G401.6 (cell line): ENCODE results near the gene GPALPP1.
"Not testable (repeated sequence)": the region's sequence is repeated elsewhere in the genome, so short reads cannot be mapped to it uniquely, and the experiment has no call there.

Experiments
- FAIRE-seq: peaks from 2 replicates; lab custom pipeline; 2012; peaks lifted over from hg19 to GRCh38; lab: Jason Lieb, UNC

GPALPP1 gene

GRCh38 chr13:44989071-44989889 is at the start of gene GPALPP1, which contains the start of gene NUFIP1:
TSS of gene GPALPP1 (plus strand) at chr13:44989538. CDS start at chr13:44989655, 117 bp downstream.
TSS of gene NUFIP1 (minus strand) at chr13:44989471. CDS start at chr13:44989436, 35 bp downstream.
- peak; percentile 89 for FAIRE-seq

GRCh38 chr13:44943411-44943810 is 45.9 kb upstream of the GPALPP1 start:
- not testable (repeated sequence) for FAIRE-seq

- FAIRE-seq: peak; percentile 3
Measured at GRCh38 chr13:44951184-44951583, 38.2 kb upstream of the GPALPP1 start.

GRCh38 chr13:44952671-44953070 is 36.7 kb upstream of the GPALPP1 start:
- no peak for FAIRE-seq

GRCh38 chr13:44954224-44954623 is 35.1 kb upstream of the GPALPP1 start:
- no peak for FAIRE-seq

- FAIRE-seq: no peak
Measured at GRCh38 chr13:44955406-44955805, 33.9 kb upstream of the GPALPP1 start.

- peak; percentile 62 for FAIRE-seq
Measured at GRCh38 chr13:44961997-44962396, 27.3 kb upstream of the GPALPP1 start.

- no peak for FAIRE-seq
Measured at GRCh38 chr13:44967704-44968433, 21.5 kb upstream of the GPALPP1 start.

- no peak for FAIRE-seq
Measured at GRCh38 chr13:44968434-44968815, 20.9 kb upstream of the GPALPP1 start.

GRCh38 chr13:44969551-44970484 is 19.5 kb upstream of the GPALPP1 start:
- peak; percentile 98 for FAIRE-seq

GRCh38 chr13:44971656-44972595 is 17.4 kb upstream of the GPALPP1 start:
- FAIRE-seq: no peak

- peak; percentile 95 for FAIRE-seq
Measured at GRCh38 chr13:44972956-44973581, 16.3 kb upstream of the GPALPP1 start.

- peak; percentile 47 for FAIRE-seq
Measured at GRCh38 chr13:44974056-44974793, 15.1 kb upstream of the GPALPP1 start.

- FAIRE-seq: no peak
Measured at GRCh38 chr13:44976196-44976595, 13.1 kb upstream of the GPALPP1 start.

- FAIRE-seq: no peak
Measured at GRCh38 chr13:44976949-44977583, 12.3 kb upstream of the GPALPP1 start.

- FAIRE-seq: no peak
Measured at GRCh38 chr13:44978328-44978727, 11.0 kb upstream of the GPALPP1 start.

- FAIRE-seq: no peak
Measured at GRCh38 chr13:44989941-44990340, 603 bp downstream of the GPALPP1 start.

GRCh38 chr13:45003417-45003816 is 14.1 kb downstream of the GPALPP1 start:
- no peak for FAIRE-seq

GRCh38 chr13:45004096-45004495 is 14.8 kb downstream of the GPALPP1 start:
- FAIRE-seq: no peak
